GM12865 (cell line): Measurements from ENCODE around the gene SF3A1.
A peak's percentile ranks its signal among the peaks of the same experiment; 100 is the strongest.

Experiments
- DNase-seq: peaks from one replicate; pipeline ENCODE4 v3.0.0; 2010; ENCODE audit warnings: low read depth
- H3K4me3 ChIP-seq: 2 replicates; pipeline ENCODE4 v1.5.1; 2011; ENCODE audit warnings: mild to moderate bottlenecking, low read depth, low read length, control low read depth
- TF ChIP-seq, protein P1 (sequence below): IDR thresholded peaks from 2 replicates; pipeline ENCODE4 v1.5.1; 2011; ENCODE audit warnings: low read length, control low read depth, low read depth, inconsistent platforms; ENCODE audit not compliant: insufficient read depth; ENCODE audit errors: missing control alignments

SF3A1 gene

DNA sequence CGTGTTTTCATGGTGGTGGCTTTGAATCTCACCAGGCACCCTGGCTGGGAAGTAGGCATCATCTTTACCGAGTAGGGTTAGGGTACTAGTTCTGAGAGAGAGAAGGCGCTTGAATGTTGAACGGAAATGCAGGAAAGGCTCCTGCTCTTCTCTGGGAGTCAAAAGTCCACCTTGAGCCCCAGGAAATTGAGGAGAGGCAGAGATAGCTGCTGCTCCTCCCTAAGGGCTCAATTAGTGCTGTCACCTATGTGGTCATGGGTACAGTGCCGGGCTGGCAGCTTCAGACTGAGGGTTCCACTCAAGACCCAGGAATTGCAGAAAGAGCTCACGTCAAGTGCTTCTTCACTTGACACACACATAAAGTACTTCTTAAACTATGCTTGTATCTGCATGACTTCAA, 1.8 kb upstream of the SF3A1 start:
- no peak overlapping the region for H3K4me3 ChIP-seq
- TF ChIP-seq, protein P1, sequence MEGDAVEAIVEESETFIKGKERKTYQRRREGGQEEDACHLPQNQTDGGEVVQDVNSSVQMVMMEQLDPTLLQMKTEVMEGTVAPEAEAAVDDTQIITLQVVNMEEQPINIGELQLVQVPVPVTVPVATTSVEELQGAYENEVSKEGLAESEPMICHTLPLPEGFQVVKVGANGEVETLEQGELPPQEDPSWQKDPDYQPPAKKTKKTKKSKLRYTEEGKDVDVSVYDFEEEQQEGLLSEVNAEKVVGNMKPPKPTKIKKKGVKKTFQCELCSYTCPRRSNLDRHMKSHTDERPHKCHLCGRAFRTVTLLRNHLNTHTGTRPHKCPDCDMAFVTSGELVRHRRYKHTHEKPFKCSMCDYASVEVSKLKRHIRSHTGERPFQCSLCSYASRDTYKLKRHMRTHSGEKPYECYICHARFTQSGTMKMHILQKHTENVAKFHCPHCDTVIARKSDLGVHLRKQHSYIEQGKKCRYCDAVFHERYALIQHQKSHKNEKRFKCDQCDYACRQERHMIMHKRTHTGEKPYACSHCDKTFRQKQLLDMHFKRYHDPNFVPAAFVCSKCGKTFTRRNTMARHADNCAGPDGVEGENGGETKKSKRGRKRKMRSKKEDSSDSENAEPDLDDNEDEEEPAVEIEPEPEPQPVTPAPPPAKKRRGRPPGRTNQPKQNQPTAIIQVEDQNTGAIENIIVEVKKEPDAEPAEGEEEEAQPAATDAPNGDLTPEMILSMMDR = no peak
- DNase-seq = no peak

DNA sequence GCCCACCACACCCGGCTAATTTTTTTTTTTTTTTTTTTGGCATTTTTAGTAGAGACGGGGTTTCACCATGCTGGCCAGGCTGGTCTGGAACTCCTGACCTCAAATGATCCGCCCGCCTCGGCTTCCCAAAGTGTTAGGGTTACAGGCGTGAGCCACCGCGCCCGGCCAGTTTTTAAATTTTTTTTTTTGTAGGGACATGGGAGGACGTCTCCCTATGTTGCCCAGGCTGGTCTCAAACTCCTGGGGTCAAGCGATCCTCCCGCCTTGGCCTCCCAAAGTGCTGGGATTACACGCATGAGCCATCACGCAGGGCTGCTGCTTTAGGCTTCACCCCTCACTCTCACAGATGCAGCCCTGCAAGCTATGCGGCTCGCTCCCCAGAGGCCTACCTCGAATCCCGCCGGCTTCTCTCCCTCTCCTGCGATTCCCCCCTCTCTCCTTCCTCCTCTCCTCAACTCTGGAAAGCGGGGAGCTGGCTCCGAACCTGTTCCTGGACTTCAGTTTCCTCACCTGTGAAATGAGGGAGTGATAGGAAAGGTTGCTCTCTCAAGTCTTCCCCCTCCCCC, 1.0 kb upstream of the SF3A1 start:
- H3K4me3 ChIP-seq = no peak overlapping the region; the same call in 1 of the 2 replicates
- no peak for DNase-seq
- TF ChIP-seq, protein P1 = no peak

DNA sequence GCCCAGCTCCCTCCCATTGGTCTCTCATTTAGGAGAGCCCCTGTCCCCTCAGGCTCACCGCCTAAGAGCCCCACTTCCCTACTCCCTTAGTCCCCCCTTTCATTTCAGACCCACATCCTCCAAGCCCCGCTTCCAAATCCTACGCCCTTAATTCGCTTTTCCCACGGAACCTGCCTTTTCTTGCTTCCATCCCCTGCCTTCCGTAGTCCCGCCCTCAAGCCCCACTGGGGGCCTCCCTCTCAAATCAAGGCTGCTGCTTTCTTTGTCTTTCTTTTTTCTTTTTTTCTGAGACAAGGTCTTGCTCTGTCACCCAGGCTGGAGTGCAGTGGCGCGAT, 509 bp upstream of the SF3A1 start:
- no peak for DNase-seq
- TF ChIP-seq, protein P1 = no peak
- peak overlapping the region; percentile 81 for H3K4me3 ChIP-seq

DNA sequence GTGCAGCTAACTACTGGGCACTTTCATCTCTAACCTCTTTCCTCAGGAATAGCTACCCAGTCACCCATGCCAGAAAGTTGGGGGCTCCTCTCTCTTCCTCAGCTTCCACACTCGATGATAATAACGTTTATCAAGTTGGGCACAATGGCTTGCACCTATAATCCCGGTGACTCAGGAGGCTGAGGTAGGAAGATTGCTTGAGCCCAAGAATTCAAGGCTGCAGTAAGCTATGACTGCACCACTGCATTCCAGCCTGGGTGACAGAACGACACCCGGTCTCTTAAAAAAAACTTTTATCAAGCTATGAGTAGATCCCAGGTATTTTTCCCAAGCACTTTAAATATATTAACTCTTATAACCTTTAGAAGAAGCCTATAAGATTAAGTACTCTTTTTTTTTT, 2.0 kb downstream of the SF3A1 start:
- TF ChIP-seq, protein P1 = no peak
- H3K4me3 ChIP-seq = no peak overlapping the region
- DNase-seq = no peak

DNA sequence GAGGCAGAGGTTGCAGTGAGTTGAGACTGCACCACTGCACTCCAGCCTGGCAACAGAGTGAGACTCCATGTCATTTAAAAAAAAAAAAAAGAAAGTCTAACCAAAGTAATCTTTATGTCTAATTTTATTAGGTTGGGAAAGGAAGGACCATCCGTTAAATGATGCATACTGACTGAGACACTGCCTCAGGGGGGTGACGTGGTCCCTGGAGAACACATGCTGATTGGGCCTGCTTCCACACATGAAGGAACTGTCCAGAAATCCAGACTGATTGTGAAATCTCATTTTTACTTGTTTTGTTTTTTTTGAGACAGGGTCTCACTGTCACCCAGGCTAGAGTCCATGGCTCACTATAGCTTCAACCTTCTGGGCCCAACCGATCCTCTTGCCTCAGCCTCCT, 5.5 kb downstream of the SF3A1 start:
- no peak for DNase-seq
- no peak overlapping the region for H3K4me3 ChIP-seq
- TF ChIP-seq, protein P1 = no peak

DNA sequence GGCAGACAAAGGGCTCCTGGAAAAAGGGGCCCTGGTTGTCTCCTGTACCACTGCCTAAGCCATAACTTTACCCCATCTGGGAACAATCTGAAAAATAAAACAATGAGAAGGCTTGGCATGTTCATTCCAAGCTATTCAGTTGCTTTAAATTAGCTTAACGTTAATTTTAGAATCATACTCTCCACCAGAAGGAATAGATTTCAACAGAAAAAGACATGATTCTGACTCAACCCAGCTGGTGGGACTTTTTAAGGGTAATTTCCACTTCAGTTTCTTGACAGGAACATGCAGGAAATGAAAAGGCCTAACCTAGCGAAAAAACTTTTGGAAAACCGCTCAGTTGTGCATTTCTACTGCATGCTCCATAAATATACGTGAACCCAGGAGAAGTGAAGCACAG, 7.9 kb downstream of the SF3A1 start:
- TF ChIP-seq, protein P1 = no peak
- no peak overlapping the region for H3K4me3 ChIP-seq
- peak; percentile 45 for DNase-seq

DNA sequence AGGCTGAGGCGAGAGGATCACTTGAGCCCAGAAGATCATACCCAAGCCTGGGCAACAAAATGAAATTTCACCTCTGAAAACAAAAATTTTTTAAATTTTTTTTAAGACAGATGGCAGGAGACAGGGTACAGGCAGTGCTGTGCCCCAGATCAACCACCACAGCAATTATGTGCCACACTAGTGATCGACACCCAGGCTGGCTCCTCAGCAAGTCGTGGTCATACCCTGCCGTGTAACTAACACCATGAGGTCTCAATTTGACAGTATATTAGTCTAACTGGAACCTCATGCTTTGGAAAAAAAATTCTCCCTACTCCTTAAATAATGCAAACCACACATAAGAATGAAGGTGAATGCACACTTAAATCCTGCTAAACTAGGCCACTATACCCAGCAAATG, 8.3 kb downstream of the SF3A1 start:
- TF ChIP-seq, protein P1 = no peak
- no peak overlapping the region for H3K4me3 ChIP-seq
- no peak for DNase-seq
